Trophoblast cell (in vitro differentiated cells and primary cell): ENCODE results near the gene GHR.

Experiments
- DNase-seq, 2 donors: peaks; one replicate each; pipeline ENCODE4 v3.0.0-alpha.2; 2016
- H2AFZ ChIP-seq: 2 replicates; pipeline ENCODE4 v1.6.1; 2013; ENCODE audit warnings: low read length, moderate library complexity, mild to moderate bottlenecking; ENCODE audit not compliant: insufficient read depth, poor library complexity
- H2AK5ac ChIP-seq: 2 replicates; pipeline ENCODE4 v1.6.1; 2013; ENCODE audit warnings: mild to moderate bottlenecking, low read length
- H2BK120ac ChIP-seq: 2 replicates; pipeline ENCODE4 v1.6.1; 2013; ENCODE audit warnings: low read length, mild to moderate bottlenecking, moderate library complexity; ENCODE audit not compliant: insufficient read depth, poor library complexity
- H2BK12ac ChIP-seq: 2 replicates; pipeline ENCODE4 v1.6.1; 2013; ENCODE audit warnings: mild to moderate bottlenecking, low read length, moderate library complexity
- H2BK5ac ChIP-seq: 2 replicates; pipeline ENCODE4 v1.6.1; 2013; ENCODE audit warnings: low read length, low read depth, moderate library complexity, mild to moderate bottlenecking; ENCODE audit not compliant: poor library complexity
- H3K14ac ChIP-seq: 2 replicates; pipeline ENCODE4 v1.6.1; 2013; ENCODE audit warnings: mild to moderate bottlenecking, low read length
- H3K18ac ChIP-seq: 2 replicates; pipeline ENCODE4 v1.6.1; 2013; ENCODE audit warnings: mild to moderate bottlenecking, low read length
- H3K23ac ChIP-seq: 2 replicates; pipeline ENCODE4 v1.6.1; 2013; ENCODE audit warnings: low read length
- H3K27ac ChIP-seq: 2 replicates; pipeline ENCODE4 v1.5.1; 2013; ENCODE audit warnings: low read depth, mild to moderate bottlenecking, inconsistent platforms, low read length, moderate library complexity
- H3K27me3 ChIP-seq: 2 replicates; pipeline ENCODE4 v1.6.1; 2013; ENCODE audit warnings: inconsistent platforms, mild to moderate bottlenecking, low read length, moderate library complexity; ENCODE audit not compliant: insufficient read depth
- H3K36me3 ChIP-seq, 2 experiments: 1 replicate in 1 of 2; 2 replicates in 1 of 2; pipeline ENCODE4 v1.6.1; 2013; ENCODE audit warnings: low read length in 2 of 2, mild to moderate bottlenecking in 2 of 2, moderate library complexity in 1 of 2; ENCODE audit not compliant: insufficient read depth in 2 of 2, control insufficient read depth in 1 of 2
- H3K4ac ChIP-seq: 2 replicates; pipeline ENCODE4 v1.6.1; 2013; ENCODE audit warnings: low read depth, mild to moderate bottlenecking, low read length, moderate library complexity
- H3K4me1 ChIP-seq, 2 experiments: 1 replicate in 1 of 2; 2 replicates in 1 of 2; pipeline ENCODE4 v1.6.1; 2013; ENCODE audit warnings: low read length in 2 of 2, mild to moderate bottlenecking in 2 of 2, moderate library complexity in 1 of 2; ENCODE audit not compliant: insufficient read depth in 2 of 2, control insufficient read depth in 1 of 2
- H3K4me2 ChIP-seq: 2 replicates; pipeline ENCODE4 v1.6.1; 2013; ENCODE audit warnings: inconsistent platforms, mild to moderate bottlenecking, low read length, moderate library complexity
- H3K4me3 ChIP-seq: 2 replicates; pipeline ENCODE4 v1.5.1; 2013; ENCODE audit warnings: mild to moderate bottlenecking, low read depth, low read length, inconsistent platforms
- H3K79me1 ChIP-seq: one replicate; pipeline ENCODE4 v1.6.1; 2013; ENCODE audit warnings: low read length
- H3K79me2 ChIP-seq: 2 replicates; pipeline ENCODE4 v1.6.1; 2013; ENCODE audit warnings: low read length, mild to moderate bottlenecking; ENCODE audit not compliant: control insufficient read depth, insufficient read depth, poor library complexity
- H3K9ac ChIP-seq: 2 replicates; pipeline ENCODE4 v1.6.1; 2013; ENCODE audit warnings: mild to moderate bottlenecking, low read length
- H3K9me3 ChIP-seq: 2 replicates; pipeline ENCODE4 v1.6.1; 2013; ENCODE audit warnings: low read depth, mild to moderate bottlenecking, control low read depth, inconsistent platforms, low read length; ENCODE audit not compliant: insufficient read depth
- H4K12ac ChIP-seq: 2 replicates; pipeline ENCODE4 v1.6.1; 2013; ENCODE audit warnings: low read depth, mild to moderate bottlenecking, low read length, moderate library complexity
- H4K8ac ChIP-seq: 2 replicates; pipeline ENCODE4 v1.6.1; 2013; ENCODE audit warnings: low read depth, mild to moderate bottlenecking, low read length, moderate library complexity
- H4K91ac ChIP-seq: one replicate; pipeline ENCODE4 v1.6.1; 2013; ENCODE audit warnings: low read depth, mild to moderate bottlenecking, low read length, moderate library complexity
- WGBS: extraction: QIAGEN DNeasy Blood & Tissue Kit; methylation state at CpG from one replicate; pipeline ENCODE4 v1.1.7; 2013; ENCODE audit warnings: missing lambda C conversion rate; ENCODE audit not compliant: insufficient read length, insufficient coverage; ENCODE audit errors: extremely low coverage; 5-methylcytosine and 5-hydroxymethylcytosine counted together

The GHR gene

DNA sequence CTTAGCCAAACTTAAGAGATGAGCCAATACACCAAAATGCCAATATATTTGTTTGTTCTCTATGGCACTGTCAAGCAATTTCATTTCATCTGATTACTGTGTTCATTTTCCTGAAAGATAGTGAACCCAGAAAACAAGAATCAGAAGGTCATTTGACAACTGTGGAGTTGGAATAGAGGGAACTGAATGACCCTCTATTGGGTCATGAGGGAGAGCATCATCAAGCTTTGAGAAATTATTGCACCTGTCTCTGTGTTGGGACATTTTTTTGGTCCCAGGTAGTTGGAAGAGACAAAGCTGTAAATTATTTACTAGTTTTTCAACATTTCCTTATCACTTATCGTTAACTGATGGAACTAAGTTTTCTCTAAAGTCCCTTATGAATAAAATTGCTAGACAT, 129.4 kb downstream of the GHR start:
- H4K12ac ChIP-seq, result no peak overlapping the region
- H3K4ac ChIP-seq, result no peak overlapping the region
- H2BK12ac ChIP-seq, result no peak overlapping the region
- no peak overlapping the region for H4K91ac ChIP-seq
- H2AK5ac ChIP-seq, result no peak overlapping the region
- no peak overlapping the region for H3K18ac ChIP-seq
- H3K27me3 ChIP-seq, result no peaks in the 10 kb centered on the region
- H2BK120ac ChIP-seq, result no peak overlapping the region
- no peak overlapping the region for H3K9ac ChIP-seq
- no peaks in the 10 kb centered on the region for H3K9me3 ChIP-seq
- no peaks in the 10 kb centered on the region for H3K4me1 ChIP-seq
- H4K8ac ChIP-seq, result no peak overlapping the region
- no peak overlapping the region for H2BK5ac ChIP-seq
- H2AFZ ChIP-seq, result no peak overlapping the region
- H3K36me3 ChIP-seq, result no peaks in the 10 kb centered on the region
- H3K4me2 ChIP-seq, result no peak overlapping the region
- no peak overlapping the region for H3K14ac ChIP-seq
- no peak overlapping the region for H3K4me3 ChIP-seq
- DNase-seq, result peak in 1 of 2 donors; percentile 38
- H3K79me2 ChIP-seq, result no peaks in the 10 kb centered on the region
- H3K23ac ChIP-seq, result no peak overlapping the region
- H3K79me1 ChIP-seq, result no peaks in the 10 kb centered on the region
- H3K27ac ChIP-seq, result no peak overlapping the region
- WGBS, result no CpG with 5 or more reads among the region's 1 CpG

DNA sequence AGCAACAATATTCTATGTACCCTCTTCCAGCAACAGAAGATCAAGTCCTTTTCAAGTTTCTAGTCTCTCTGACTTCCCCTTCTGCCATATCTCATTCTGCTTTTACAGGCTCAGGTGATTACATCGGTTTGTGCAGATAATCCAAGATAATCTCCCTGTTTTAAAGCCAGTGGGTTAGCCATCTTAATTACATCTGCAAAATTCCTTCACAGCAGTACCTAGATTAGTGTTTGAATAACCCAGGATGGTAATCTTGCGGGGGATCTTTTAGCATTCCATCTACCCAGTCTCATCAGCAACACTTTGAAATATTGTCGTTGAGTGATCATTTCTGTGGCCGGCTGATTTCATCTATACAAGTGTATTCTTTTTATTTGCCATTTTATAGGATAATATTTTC, 130.2 kb downstream of the GHR start:
- H4K12ac ChIP-seq, result no peak overlapping the region
- no peaks in the 10 kb centered on the region for H3K9me3 ChIP-seq
- H2BK5ac ChIP-seq, result no peak overlapping the region
- H3K36me3 ChIP-seq, result no peaks in the 10 kb centered on the region
- no peaks in the 10 kb centered on the region for H3K27me3 ChIP-seq
- no peak overlapping the region for H4K8ac ChIP-seq
- H2AFZ ChIP-seq, result no peak overlapping the region
- no peak overlapping the region for H2BK12ac ChIP-seq
- no peaks in the 10 kb centered on the region for H3K4me1 ChIP-seq
- no peak overlapping the region for H3K9ac ChIP-seq
- H3K23ac ChIP-seq, result no peak overlapping the region
- no peak overlapping the region for H3K14ac ChIP-seq
- no peak overlapping the region for H2AK5ac ChIP-seq
- no peak overlapping the region for H3K4me2 ChIP-seq
- no CpG with 5 or more reads among the region's 4 CpGs for WGBS
- H4K91ac ChIP-seq, result no peak overlapping the region
- no peak overlapping the region for H3K4ac ChIP-seq
- H2BK120ac ChIP-seq, result no peak overlapping the region
- H3K27ac ChIP-seq, result no peak overlapping the region
- peak; percentile 70 to 93 for DNase-seq
- no peak overlapping the region for H3K4me3 ChIP-seq
- H3K79me2 ChIP-seq, result no peaks in the 10 kb centered on the region
- no peaks in the 10 kb centered on the region for H3K79me1 ChIP-seq
- H3K18ac ChIP-seq, result no peak overlapping the region

DNA sequence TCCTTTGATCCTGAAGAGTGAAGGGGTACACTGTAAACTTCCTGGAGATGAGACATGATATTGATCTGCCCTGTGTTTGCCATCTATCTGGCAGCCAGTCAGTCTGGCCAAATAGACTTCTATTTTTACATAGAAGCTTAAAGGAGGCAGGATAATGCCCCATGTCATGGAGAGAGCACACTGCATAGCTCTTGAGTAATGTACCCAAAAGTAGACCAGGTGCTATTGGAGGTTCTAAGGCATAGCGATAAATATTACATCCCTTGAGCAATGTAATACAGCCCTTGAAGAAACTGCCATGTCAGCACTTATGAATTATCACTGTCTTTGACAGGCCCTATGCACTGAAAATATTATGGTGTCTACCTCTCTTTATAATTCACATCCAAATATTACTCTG, 131.8 kb downstream of the GHR start:
- Histone ChIP-seq H3K14ac (no peak overlapping the region), H3K79me1 (no peaks in the 10 kb centered on the region), H3K79me2 (no peaks in the 10 kb centered on the region), H3K27ac (no peak overlapping the region), H4K91ac (no peak overlapping the region), H2AK5ac (no peak overlapping the region), H2BK120ac (no peak overlapping the region), H2BK12ac (no peak overlapping the region), H3K9me3 (no peaks in the 10 kb centered on the region), H2AFZ (no peak overlapping the region), H4K8ac (no peak overlapping the region), H3K4me1 (no peaks in the 10 kb centered on the region), H3K9ac (no peak overlapping the region), H3K18ac (no peak overlapping the region), H3K23ac (no peak overlapping the region), H2BK5ac (no peak overlapping the region), H3K4me2 (no peak overlapping the region), H3K4ac (no peak overlapping the region), H3K36me3 (no peaks in the 10 kb centered on the region), H3K27me3 (no peaks in the 10 kb centered on the region), H4K12ac (no peak overlapping the region), H3K4me3 (no peak overlapping the region)
- no CpG with 5 or more reads among the region's 1 CpG for WGBS
- no peak for DNase-seq

DNA sequence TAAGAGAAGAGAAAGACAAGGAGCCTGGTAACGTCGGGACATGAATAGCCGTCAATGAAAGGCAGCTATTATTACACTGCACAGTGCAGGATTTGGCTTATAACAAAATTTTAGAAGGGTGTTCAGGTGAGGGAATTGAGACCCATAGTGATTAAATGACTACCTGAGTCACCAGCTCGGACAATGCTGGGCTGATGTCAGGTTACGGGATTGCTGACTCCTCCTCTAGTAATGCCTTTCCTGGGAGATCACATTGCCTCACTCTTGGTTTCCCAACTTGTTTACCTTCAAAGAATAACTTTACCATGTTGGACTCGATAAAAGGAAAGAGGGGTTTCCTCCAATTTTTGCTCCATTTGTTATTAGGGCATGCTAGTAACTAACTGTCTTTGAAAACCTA, 132.6 kb downstream of the GHR start:
- Histone ChIP-seq H3K36me3 (no peaks in the 10 kb centered on the region), H3K4ac (no peak overlapping the region), H3K27ac (no peak overlapping the region), H4K12ac (no peak overlapping the region), H2BK12ac (no peak overlapping the region), H3K14ac (no peak overlapping the region), H3K9me3 (no peaks in the 10 kb centered on the region), H4K91ac (no peak overlapping the region), H3K79me1 (no peaks in the 10 kb centered on the region), H3K18ac (no peak overlapping the region), H2BK5ac (no peak overlapping the region), H3K23ac (no peak overlapping the region), H3K27me3 (no peaks in the 10 kb centered on the region), H3K4me3 (no peak overlapping the region), H2AFZ (no peak overlapping the region), H3K4me2 (no peak overlapping the region), H3K9ac (no peak overlapping the region), H2AK5ac (no peak overlapping the region), H4K8ac (no peak overlapping the region), H3K79me2 (no peaks in the 10 kb centered on the region), H2BK120ac (no peak overlapping the region), H3K4me1 (no peaks in the 10 kb centered on the region)
- DNase-seq, result peak; percentile 75 to 88
- no CpG with 5 or more reads among the region's 6 CpGs for WGBS
